ENCODE data around the gene TP53INP2. TPM values are rescaled to one million over a fixed set of nuclear protein-coding genes. Genes with fewer than 3 reads are reported as not detected.
"Not testable (repeated sequence)": the region's sequence is repeated elsewhere in the genome, so short reads cannot be mapped to it uniquely, and the experiment has no call there.

TP53INP2 gene
- polyA plus RNA-seq, 1 of the 3 experiments (the other 2 are of a cell fraction) = 6.4 TPM

DNA sequence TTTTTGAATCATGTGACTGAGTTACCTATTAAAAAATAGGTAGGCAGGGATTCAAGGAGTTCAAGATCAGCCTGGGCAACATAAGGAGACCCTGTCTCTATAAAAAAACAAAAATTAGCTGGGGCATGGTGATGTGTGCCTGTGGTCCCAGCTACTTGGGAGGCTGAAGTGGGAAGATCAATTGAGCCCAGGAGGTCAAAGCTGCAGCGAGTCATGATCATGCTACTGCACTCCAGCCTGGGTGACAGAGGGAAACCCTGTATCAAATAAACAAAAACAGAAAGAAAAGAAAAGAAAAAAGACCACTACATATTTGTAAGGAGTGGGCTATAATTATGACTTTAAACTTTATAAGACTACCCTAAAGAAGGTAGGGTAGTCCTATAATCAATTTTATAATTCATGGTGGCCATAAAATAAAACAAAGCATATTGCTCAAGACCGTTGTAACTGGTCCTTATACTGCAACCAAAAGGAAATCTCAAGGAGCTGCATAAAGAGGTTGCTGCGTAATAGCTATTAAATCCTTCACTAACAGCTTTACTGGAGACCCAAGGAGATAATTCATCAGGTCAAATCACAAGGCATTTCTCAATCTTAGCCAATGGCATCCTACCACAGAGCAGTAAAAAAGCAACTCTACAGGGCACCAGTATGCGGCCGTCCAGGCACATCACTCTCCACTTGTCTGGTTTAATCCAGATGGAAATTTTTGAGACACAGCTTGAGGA, 40.8 kb upstream of the TP53INP2 start:
- CTCF ChIA-PET = interaction anchor here (1.5 kb wide), 1 partner anchor 50 kb away, joined by 4 read pairs; no protein-coding TSS in a partner anchor
- no peak overlapping the region for H3K27ac ChIP-seq (ENCODE audit: low read depth in 2 of 2, low read length in 1 of 2)
- H3K4me2 ChIP-seq = no peak overlapping the region

GRCh38 chr20:34664751-34665150, 39.4 kb upstream of the TP53INP2 start:
- H3K9me2 ChIP-seq; H3K9me3 ChIP-seq; H3K27me3 ChIP-seq (ENCODE audit: insufficient read depth); H3K9ac ChIP-seq; H3K4me3 ChIP-seq (ENCODE audit: low read depth in 2 of 2, low read length in 1 of 2); H3K4me2 ChIP-seq; DNase-seq; H3K27ac ChIP-seq (ENCODE audit: low read depth in 2 of 2, low read length in 1 of 2); H3F3A ChIP-seq (replicated peaks; ENCODE audit: insufficient read depth); H3K4me1 ChIP-seq (ENCODE audit: control insufficient read depth in 1 of 2, insufficient read depth in 2 of 2, low read depth in 1 of 2, low read length in 1 of 2); H3K36me3 ChIP-seq (replicated peaks in 1 of 2; ENCODE audit: control insufficient read depth in 1 of 2, insufficient read depth in 2 of 2, low read length in 1 of 2); CTCF ChIA-PET; POLR2A ChIA-PET; H2AFZ ChIP-seq (ENCODE audit: low read depth): not testable (repeated sequence)
- peaks cover 11% of the 10 kb centered on the region for H3K79me2 ChIP-seq (ENCODE audit: insufficient read depth)
- 99% methylated on average over 7 of the region's 7 CpGs for WGBS (ENCODE audit: low lambda C conversion rate)
- H4K20me1 ChIP-seq (ENCODE audit: insufficient read depth) = peaks cover 36% of the 10 kb centered on the region

More for the DNA sequence above, 40.8 kb upstream of the TP53INP2 start:
- no peak for DNase-seq
- peaks cover 2% of the 10 kb centered on the region for H3F3A ChIP-seq (replicated peaks; ENCODE audit: insufficient read depth)
- no peak overlapping the region for H3K4me3 ChIP-seq (ENCODE audit: low read depth in 2 of 2, low read length in 1 of 2)
- H3K4me1 ChIP-seq (ENCODE audit: control insufficient read depth in 1 of 2, insufficient read depth in 2 of 2, low read depth in 1 of 2, low read length in 1 of 2) = no peaks in the 10 kb centered on the region
- H3K9ac ChIP-seq = no peak overlapping the region
- no peaks in the 10 kb centered on the region for H3K36me3 ChIP-seq (replicated peaks in 1 of 2; ENCODE audit: control insufficient read depth in 1 of 2, insufficient read depth in 2 of 2, low read length in 1 of 2)
- H2AFZ ChIP-seq (ENCODE audit: low read depth) = no peak overlapping the region
- POLR2A ChIA-PET = no interaction called here
- peaks cover 36% of the 10 kb centered on the region for H4K20me1 ChIP-seq (ENCODE audit: insufficient read depth)
- TF ChIP-seq POLR2AphosphoS5 (IDR thresholded peaks at IDR 0.05; ENCODE audit: low read depth, low read length) = no peak
- TF ChIP-seq NFIC (IDR thresholded peaks at IDR 0.05; ENCODE audit: borderline replicate concordance) = no peak
- no peak for TF ChIP-seq MEF2A (IDR thresholded peaks at IDR 0.05; ENCODE audit: borderline replicate concordance, low read depth)
- no peak for TF ChIP-seq EZH2phosphoT487 (IDR thresholded peaks at IDR 0.05; ENCODE audit: borderline replicate concordance, low read depth)
- TF ChIP-seq, protein P1, sequence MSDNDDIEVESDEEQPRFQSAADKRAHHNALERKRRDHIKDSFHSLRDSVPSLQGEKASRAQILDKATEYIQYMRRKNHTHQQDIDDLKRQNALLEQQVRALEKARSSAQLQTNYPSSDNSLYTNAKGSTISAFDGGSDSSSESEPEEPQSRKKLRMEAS (IDR thresholded peaks at IDR 0.05; ENCODE audit: low read depth) = no peak
- no peak for TF ChIP-seq RXRA (IDR thresholded peaks at IDR 0.05; ENCODE audit: borderline replicate concordance, low read depth)
- WGBS (ENCODE audit: low lambda C conversion rate) = 95% methylated on average over 5 of the region's 5 CpGs
- no peaks in the 10 kb centered on the region for H3K9me3 ChIP-seq
- no peaks in the 10 kb centered on the region for H3K27me3 ChIP-seq (ENCODE audit: insufficient read depth)
- H3K79me2 ChIP-seq (ENCODE audit: insufficient read depth) = peaks cover 11% of the 10 kb centered on the region
- no peaks in the 10 kb centered on the region for H3K9me2 ChIP-seq

DNA sequence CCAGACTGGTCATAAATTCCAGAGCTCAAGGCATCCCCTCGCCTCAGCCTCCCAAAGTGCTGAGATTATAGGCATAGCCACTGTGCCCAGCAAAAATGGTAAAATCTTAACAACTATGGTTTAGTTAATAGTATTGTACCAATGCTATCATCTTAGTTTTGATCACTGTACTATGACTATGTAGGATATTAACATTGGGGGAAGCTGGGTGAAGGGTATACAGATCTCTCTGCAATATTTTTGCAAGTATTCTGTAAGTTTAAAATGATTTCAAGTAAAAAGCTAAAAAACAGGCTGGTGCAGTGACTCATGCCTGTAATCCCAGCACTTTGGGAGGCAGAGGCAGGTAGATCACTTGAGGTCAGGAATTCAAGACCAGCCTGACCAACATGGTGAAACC, 35.0 kb upstream of the TP53INP2 start:
- ChIA-PET CTCF (no interaction called here), POLR2A (no interaction called here)
- Histone ChIP-seq H3F3A (replicated peaks; ENCODE audit: insufficient read depth) (peaks cover 2% of the 10 kb centered on the region), H3K4me2 (no peak overlapping the region), H3K36me3 (replicated peaks in 1 of 2; ENCODE audit: control insufficient read depth in 1 of 2, insufficient read depth in 2 of 2, low read length in 1 of 2) (peaks cover 0 to 6% of the 10 kb centered on the region in 2 experiments), H3K79me2 (ENCODE audit: insufficient read depth) (peaks cover 17% of the 10 kb centered on the region), H3K27ac (ENCODE audit: low read depth in 2 of 2, low read length in 1 of 2) (no peak overlapping the region), H3K4me3 (ENCODE audit: low read depth in 2 of 2, low read length in 1 of 2) (no peak overlapping the region), H4K20me1 (ENCODE audit: insufficient read depth) (peaks cover 10% of the 10 kb centered on the region; the same call in 1 of the 2 replicates), H3K4me1 (ENCODE audit: control insufficient read depth in 1 of 2, insufficient read depth in 2 of 2, low read depth in 1 of 2, low read length in 1 of 2) (no peaks in the 10 kb centered on the region), H3K9ac (no peak overlapping the region), H2AFZ (ENCODE audit: low read depth) (no peak overlapping the region), H3K27me3 (ENCODE audit: insufficient read depth) (no peaks in the 10 kb centered on the region), H3K9me2 (no peaks in the 10 kb centered on the region), H3K9me3 (no peaks in the 10 kb centered on the region)
- TF ChIP-seq FOXJ3 (CRISPR knock-in tag; IDR thresholded peaks at IDR 0.05) (no peak), SIN3A (IDR thresholded peaks at IDR 0.05; ENCODE audit: borderline replicate concordance, low read depth, low read length) (no peak), GABPA (IDR thresholded peaks at IDR 0.05; ENCODE audit: low read depth) (no peak), JUND (IDR thresholded peaks at IDR 0.05) (no peak), USF1 (IDR thresholded peaks at IDR 0.05; ENCODE audit: borderline replicate concordance, low read depth) (no peak), TCF12 (IDR thresholded peaks at IDR 0.05) (no peak), TEAD4 (IDR thresholded peaks at IDR 0.05; ENCODE audit: borderline replicate concordance, insufficient read depth) (no peak), CHD2 (IDR thresholded peaks at IDR 0.05; ENCODE audit: low read length, partially characterized antibody) (no peak)
- DNase-seq = no peak
- 94% methylated on average over 1 of the region's 1 CpG for WGBS (ENCODE audit: low lambda C conversion rate)
